Measurements from ENCODE around the gene SSR2. TPM values are rescaled to one million over a fixed set of nuclear protein-coding genes. Genes with fewer than 3 reads are reported as not detected.

SSR2 gene
- total RNA-seq, 4 donors from 2014 or later: 118 to 229 (median 137) TPM

DNA sequence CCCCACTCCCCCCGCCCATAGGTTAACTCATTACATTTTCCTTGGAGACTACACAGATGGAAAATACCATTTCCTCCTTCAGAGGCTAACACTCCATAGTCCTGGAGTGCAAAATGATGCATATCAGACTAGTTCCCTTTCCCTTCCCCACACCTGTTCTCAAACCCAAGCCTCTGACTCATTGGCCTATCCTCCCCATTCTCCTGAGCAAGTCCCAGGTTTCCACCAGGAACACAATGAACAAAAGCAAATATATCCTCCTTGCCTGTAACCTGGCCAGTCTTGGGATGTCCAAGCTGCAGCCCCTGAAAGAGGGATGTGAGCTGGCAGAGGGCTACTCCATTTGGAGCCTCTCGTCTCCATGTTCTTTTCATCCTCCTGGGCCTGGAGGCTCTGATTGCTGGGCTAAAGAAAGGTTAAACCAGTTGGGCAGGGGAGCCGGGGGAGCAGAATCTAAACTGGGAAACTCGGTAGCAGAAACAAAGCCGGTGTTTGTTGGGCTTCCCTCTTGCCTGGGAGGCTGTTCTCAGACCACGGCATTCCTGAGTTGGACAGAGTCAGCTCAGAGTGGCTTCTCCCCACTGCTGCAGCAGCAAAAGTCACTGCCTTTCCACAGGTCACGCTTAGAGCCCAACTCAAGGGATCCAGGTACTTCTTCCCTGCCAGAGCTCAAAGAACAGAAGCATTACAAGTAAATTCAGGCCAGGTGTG, 13.9 kb downstream of the SSR2 start:
- Histone ChIP-seq H3K27me3 (no peaks in the 10 kb centered on the region), H3K36me3 (peaks cover 24 to 45% (median 41%) of the 10 kb centered on the region in 4 donors), H3K4me3 (no peak overlapping the region), H3K4me1 (no peaks in the 10 kb centered on the region), H3K9me3 (no peaks in the 10 kb centered on the region), H3K27ac (replicated peaks in 1 of 4) (no peak overlapping the region)
- DNase-seq (ENCODE audit: extremely low spot score): no peak
- intact Hi-C loops (cut with DNase I): no loop called here
- TF ChIP-seq EP300 (IDR thresholded peaks at IDR 0.05) (no peak), POLR2AphosphoS5 (IDR thresholded peaks at IDR 0.05) (no peak), POLR2A (IDR thresholded peaks at IDR 0.05; ENCODE audit: low read depth) (no peak)
- TF ChIP-seq, protein P1, sequence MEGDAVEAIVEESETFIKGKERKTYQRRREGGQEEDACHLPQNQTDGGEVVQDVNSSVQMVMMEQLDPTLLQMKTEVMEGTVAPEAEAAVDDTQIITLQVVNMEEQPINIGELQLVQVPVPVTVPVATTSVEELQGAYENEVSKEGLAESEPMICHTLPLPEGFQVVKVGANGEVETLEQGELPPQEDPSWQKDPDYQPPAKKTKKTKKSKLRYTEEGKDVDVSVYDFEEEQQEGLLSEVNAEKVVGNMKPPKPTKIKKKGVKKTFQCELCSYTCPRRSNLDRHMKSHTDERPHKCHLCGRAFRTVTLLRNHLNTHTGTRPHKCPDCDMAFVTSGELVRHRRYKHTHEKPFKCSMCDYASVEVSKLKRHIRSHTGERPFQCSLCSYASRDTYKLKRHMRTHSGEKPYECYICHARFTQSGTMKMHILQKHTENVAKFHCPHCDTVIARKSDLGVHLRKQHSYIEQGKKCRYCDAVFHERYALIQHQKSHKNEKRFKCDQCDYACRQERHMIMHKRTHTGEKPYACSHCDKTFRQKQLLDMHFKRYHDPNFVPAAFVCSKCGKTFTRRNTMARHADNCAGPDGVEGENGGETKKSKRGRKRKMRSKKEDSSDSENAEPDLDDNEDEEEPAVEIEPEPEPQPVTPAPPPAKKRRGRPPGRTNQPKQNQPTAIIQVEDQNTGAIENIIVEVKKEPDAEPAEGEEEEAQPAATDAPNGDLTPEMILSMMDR (IDR thresholded peaks at IDR 0.05): no peak
- WGBS: 66% methylated on average over 7 of the region's 7 CpGs

DNA sequence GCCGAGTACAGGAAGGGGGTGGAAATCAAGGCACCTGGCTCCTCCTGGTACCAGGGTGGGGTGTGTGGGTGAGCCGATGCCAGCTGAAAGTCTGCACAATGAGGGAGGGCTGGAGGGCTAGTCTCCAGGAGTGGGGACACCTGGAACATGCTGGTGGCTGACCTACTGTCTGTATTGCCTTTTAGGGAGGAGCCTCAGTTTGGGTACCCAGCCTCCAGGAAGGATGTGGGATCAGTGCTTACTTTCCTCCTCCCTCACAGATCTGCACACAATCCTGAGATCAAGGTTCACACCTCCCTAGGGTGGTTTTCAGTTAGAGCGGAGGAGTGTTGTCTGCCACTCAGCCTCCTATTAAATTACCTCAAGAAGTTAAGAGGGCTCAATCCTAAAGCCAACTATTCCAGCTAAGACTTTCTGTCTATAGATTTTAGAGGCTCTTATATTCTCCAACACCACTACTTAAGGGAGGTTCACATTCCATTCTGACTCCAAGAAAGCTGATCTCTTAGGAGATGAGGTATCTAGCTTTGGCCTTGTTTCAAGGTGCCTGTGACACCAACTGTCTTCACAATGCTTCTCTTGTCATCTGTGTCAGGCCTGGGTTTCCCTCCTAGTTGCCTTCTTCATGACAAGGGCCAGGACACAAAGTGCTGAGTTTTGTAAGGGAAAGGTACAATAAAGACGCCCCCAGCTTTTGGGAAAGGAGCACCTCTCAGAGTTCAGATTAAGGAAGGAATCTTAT, 15.7 kb downstream of the SSR2 start:
- peaks cover 10 to 27% (median 23%) of the 10 kb centered on the region in 4 donors for H3K36me3 ChIP-seq
- no peak for DNase-seq (ENCODE audit: extremely low spot score)
- 84% methylated on average over 4 of the region's 4 CpGs for WGBS
- H3K27me3 ChIP-seq: no peaks in the 10 kb centered on the region
- H3K9me3 ChIP-seq: no peaks in the 10 kb centered on the region
- H3K4me1 ChIP-seq: peaks cover 0 to 10% (median 4%) of the 10 kb centered on the region in 4 donors
- no peak for TF ChIP-seq POLR2A (IDR thresholded peaks at IDR 0.05; ENCODE audit: low read depth)
- TF ChIP-seq, protein P1 (IDR thresholded peaks at IDR 0.05): no peak
- no peak overlapping the region for H3K4me3 ChIP-seq
- no peak overlapping the region for H3K27ac ChIP-seq (replicated peaks in 1 of 4)
- intact Hi-C loops (cut with DNase I): no loop called here

DNA sequence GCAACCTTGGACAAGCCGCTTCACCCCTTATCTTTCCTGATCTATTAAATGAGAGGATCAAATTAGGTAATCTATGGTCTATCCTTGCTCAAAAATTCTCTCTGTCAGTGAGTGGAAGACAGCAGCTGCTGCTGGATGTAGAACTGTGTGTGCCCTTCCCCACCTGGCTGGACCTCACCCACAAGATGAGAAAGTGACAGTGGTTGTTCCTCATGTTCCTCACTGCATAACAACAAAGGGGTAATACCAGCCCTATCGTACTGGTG, 16.9 kb downstream of the SSR2 start:
- no peak overlapping the region for H3K4me3 ChIP-seq
- TF ChIP-seq EP300 (IDR thresholded peaks at IDR 0.05) (no peak), POLR2AphosphoS5 (IDR thresholded peaks at IDR 0.05) (no peak), POLR2A (IDR thresholded peaks at IDR 0.05; ENCODE audit: low read depth) (no peak)
- TF ChIP-seq, protein P1 (IDR thresholded peaks at IDR 0.05): no peak
- peaks cover 3 to 16% (median 11%) of the 10 kb centered on the region in 4 donors for H3K36me3 ChIP-seq
- no peak for DNase-seq (ENCODE audit: extremely low spot score)
- no peaks in the 10 kb centered on the region for H3K9me3 ChIP-seq
- intact Hi-C loops (cut with DNase I): no loop called here
- peaks cover 0 to 10% (median 4%) of the 10 kb centered on the region in 4 donors for H3K4me1 ChIP-seq
- H3K27ac ChIP-seq (replicated peaks in 1 of 4): no peak overlapping the region
- H3K27me3 ChIP-seq: no peaks in the 10 kb centered on the region
- 87% methylated on average over 2 of the region's 2 CpGs for WGBS

DNA sequence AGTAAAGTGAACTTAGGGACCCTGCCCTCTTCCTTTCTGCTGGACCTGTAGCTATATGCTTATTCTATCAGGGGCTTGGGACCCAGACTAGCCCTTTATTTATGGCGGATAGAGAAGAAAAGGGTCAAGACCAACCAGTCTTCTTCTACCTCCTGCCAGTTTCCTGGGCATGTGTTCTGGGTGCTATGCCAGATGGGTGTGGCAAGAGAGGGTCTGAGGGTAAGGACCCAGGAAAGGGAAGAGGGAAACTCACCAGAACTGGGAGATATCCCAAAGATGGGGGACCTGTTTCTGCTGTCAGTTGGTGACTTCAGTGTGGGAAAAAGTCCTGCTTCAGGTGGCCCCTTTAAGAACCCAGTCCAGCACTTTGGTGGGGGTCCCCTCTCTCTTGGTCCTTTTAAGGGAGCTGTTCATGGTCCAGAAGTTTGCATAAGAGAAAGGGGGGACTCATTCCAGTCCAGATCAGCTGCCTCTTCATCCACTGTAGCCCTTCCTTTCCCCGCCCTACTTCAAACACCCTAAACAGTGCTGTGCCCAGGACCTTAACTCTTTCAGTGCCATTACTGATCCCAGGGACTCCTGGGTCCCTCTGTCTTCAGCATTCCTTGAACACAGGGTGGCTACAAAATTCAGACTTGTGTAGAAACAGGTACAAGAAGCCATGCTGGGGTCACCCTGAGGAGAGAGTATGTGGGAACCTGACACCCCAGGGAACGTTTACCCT, 18.4 kb downstream of the SSR2 start:
- Histone ChIP-seq H3K36me3 (peaks cover 0 to 5% (median 0%) of the 10 kb centered on the region in 4 donors), H3K27me3 (no peaks in the 10 kb centered on the region), H3K9me3 (no peaks in the 10 kb centered on the region), H3K4me3 (no peak overlapping the region), H3K4me1 (peaks cover 0 to 10% (median 4%) of the 10 kb centered on the region in 4 donors), H3K27ac (replicated peaks in 1 of 4) (no peak overlapping the region)
- WGBS: 68% methylated on average over 3 of the region's 3 CpGs
- TF ChIP-seq, protein P1 (IDR thresholded peaks at IDR 0.05): no peak
- no peak for TF ChIP-seq EP300 (IDR thresholded peaks at IDR 0.05)
- TF ChIP-seq POLR2A (IDR thresholded peaks at IDR 0.05; ENCODE audit: low read depth): no peak
- no peak for TF ChIP-seq POLR2AphosphoS5 (IDR thresholded peaks at IDR 0.05)
- intact Hi-C loops (cut with DNase I): no loop called here
- DNase-seq (ENCODE audit: extremely low spot score): no peak

Measured in esophagus muscularis mucosa (tissue), 4 donors.